IMR-90 (cell line): Measurements from ENCODE around the gene ABCA12. TPM values are rescaled to one million over a fixed set of nuclear protein-coding genes. Genes with fewer than 3 reads are reported as not detected.

Experiments
- ATAC-seq: fragments of 200-7000 bp; cut with Tn5 transposase; 2 replicates; pipeline ENCODE4 v1.9.1; 2020; ENCODE audit warnings: low read depth, mild to moderate bottlenecking, moderate library complexity
- BruUV-seq: library from RNA; stranded (reverse); fragments of 400-500 nt; replicated peaks from 2 replicates; lab custom pipeline; 2021; lab: Mats Ljungman, UMichigan
- CTCF ChIA-PET: fragments of 300-600 bp; formaldehyde crosslinking; extraction: SDS; loops from one replicate; lab custom pipeline; 2021; ENCODE audit warnings: antibody characterized with exemption; lab: Yijun Ruan, JAX
- POLR2A ChIA-PET: fragments of 300-600 bp; sonication (Branson Sonifier 250); formaldehyde crosslinking; loops from one replicate; lab custom pipeline; 2022; ENCODE audit warnings: antibody characterized with exemption; ENCODE audit not compliant: unreplicated experiment; lab: Charles Lee
- DNase-seq: peaks from one replicate; pipeline ENCODE4 v3.0.0; 2013
- H2AFZ ChIP-seq: replicated peaks from 2 replicates; pipeline ENCODE3; 2013; ENCODE audit warnings: low read length, mild to moderate bottlenecking; ENCODE audit not compliant: poor library complexity
- H2AK5ac ChIP-seq: 2 replicates; pipeline ENCODE4 v1.6.1; 2013; ENCODE audit warnings: low read depth, low read length, inconsistent platforms
- H2AK9ac ChIP-seq: replicated peaks from 2 replicates; pipeline ENCODE3; 2013; ENCODE audit warnings: mild to moderate bottlenecking, low read depth, low read length, moderate library complexity; ENCODE audit not compliant: poor library complexity
- H2BK120ac ChIP-seq: 2 replicates; pipeline ENCODE4 v1.6.1; 2013; ENCODE audit warnings: low read depth, low read length, inconsistent platforms
- H2BK15ac ChIP-seq: 3 replicates; pipeline ENCODE4 v1.6.1; 2013; ENCODE audit warnings: low read depth, low read length, inconsistent platforms
- H2BK20ac ChIP-seq: 2 replicates; pipeline ENCODE4 v1.6.1; 2013; ENCODE audit warnings: low read depth, mild to moderate bottlenecking, inconsistent platforms, low read length, moderate library complexity
- H2BK5ac ChIP-seq: 2 replicates; pipeline ENCODE4 v1.6.1; 2013; ENCODE audit warnings: mild to moderate bottlenecking, low read depth, low read length, inconsistent platforms; ENCODE audit not compliant: poor library complexity, severe bottlenecking
- H3K14ac ChIP-seq: replicated peaks from 2 replicates; pipeline ENCODE4 v1.6.1; 2013; ENCODE audit warnings: low read depth, low read length, inconsistent platforms
- H3K18ac ChIP-seq: 2 replicates; pipeline ENCODE4 v1.6.1; 2013; ENCODE audit warnings: low read depth, low read length, control low read depth
- H3K23ac ChIP-seq: 2 replicates; pipeline ENCODE4 v1.6.1; 2013; ENCODE audit warnings: low read depth, low read length, inconsistent platforms
- H3K27ac ChIP-seq: 2 replicates; pipeline ENCODE4 v1.5.1; 2013; ENCODE audit warnings: mild to moderate bottlenecking, control low read depth, low read length; ENCODE audit not compliant: insufficient read depth
- H3K27me3 ChIP-seq: 2 replicates; pipeline ENCODE4 v1.6.1; 2013; ENCODE audit warnings: low read length; ENCODE audit not compliant: control insufficient read depth, insufficient read depth
- H3K36me3 ChIP-seq: 2 replicates; pipeline ENCODE4 v1.6.1; 2013; ENCODE audit warnings: low read length, mixed read lengths; ENCODE audit not compliant: control insufficient read depth, insufficient read depth
- H3K4ac ChIP-seq: 2 replicates; pipeline ENCODE4 v1.6.1; 2013; ENCODE audit warnings: low read depth, low read length, inconsistent platforms
- H3K4me1 ChIP-seq: 2 replicates; pipeline ENCODE4 v1.6.1; 2013; ENCODE audit warnings: low read length, mixed read lengths; ENCODE audit not compliant: control insufficient read depth, insufficient read depth
- H3K4me2 ChIP-seq: 2 replicates; pipeline ENCODE4 v1.6.1; 2013; ENCODE audit warnings: low read depth, mild to moderate bottlenecking, control low read depth, low read length, moderate library complexity
- H3K4me3 ChIP-seq: 2 replicates; pipeline ENCODE4 v1.5.1; 2013; ENCODE audit warnings: low read depth, mild to moderate bottlenecking, control low read depth, low read length, moderate library complexity; ENCODE audit not compliant: insufficient read depth
- H3K56ac ChIP-seq: 2 replicates; pipeline ENCODE4 v1.6.1; 2013; ENCODE audit warnings: low read length, inconsistent platforms; ENCODE audit not compliant: insufficient read depth; ENCODE audit errors: extremely low read depth
- H3K79me1 ChIP-seq, 2 experiments: 2 replicates each; pipeline ENCODE4 v1.6.1; 2013; ENCODE audit warnings: low read length in 2 of 2, inconsistent platforms in 1 of 2, low read depth in 1 of 2
- H3K9ac ChIP-seq: 2 replicates; pipeline ENCODE4 v1.6.1; 2013; ENCODE audit warnings: low read depth, low read length, control low read depth
- H3K9me1 ChIP-seq: 2 replicates; pipeline ENCODE4 v1.6.1; 2013; ENCODE audit warnings: low read length, inconsistent platforms; ENCODE audit not compliant: insufficient read depth
- H3K9me3 ChIP-seq: 2 replicates; pipeline ENCODE4 v1.6.1; 2013; ENCODE audit warnings: low read length; ENCODE audit not compliant: control insufficient read depth, insufficient read depth
- H4K20me1 ChIP-seq: 2 replicates; pipeline ENCODE4 v1.6.1; 2013; ENCODE audit warnings: low read length, inconsistent platforms; ENCODE audit not compliant: insufficient read depth
- H4K5ac ChIP-seq: 2 replicates; pipeline ENCODE4 v1.6.1; 2013; ENCODE audit warnings: mild to moderate bottlenecking, low read depth, low read length, control low read depth
- H4K8ac ChIP-seq, 2 experiments: 2 replicates each; pipeline ENCODE4 v1.6.1; 2013; ENCODE audit warnings: low read depth in 2 of 2, low read length in 2 of 2, control low read depth in 1 of 2, inconsistent platforms in 1 of 2
- H4K91ac ChIP-seq: 2 replicates; pipeline ENCODE4 v1.6.1; 2013; ENCODE audit warnings: low read depth, low read length, inconsistent platforms; ENCODE audit not compliant: insufficient read depth
- CHD1 ChIP-seq: IDR thresholded peaks from 2 replicates; pipeline ENCODE4 v1.6.1; 2012; ENCODE audit warnings: low read depth, low read length, improper control_type of control experiment
- CTCF ChIP-seq: conservative IDR thresholded peaks from 2 replicates; pipeline ENCODE4 v1.5.1; 2012; ENCODE audit warnings: mild to moderate bottlenecking, low read depth, low read length, improper control_type of control experiment
- MAFK ChIP-seq: IDR thresholded peaks from 2 replicates; pipeline ENCODE4 v1.6.1; 2012; ENCODE audit warnings: low read depth, low read length, improper control_type of control experiment
- MXI1 ChIP-seq: IDR thresholded peaks from 2 replicates; pipeline ENCODE4 v1.6.1; 2012; ENCODE audit warnings: low read depth, mild to moderate bottlenecking, low read length, moderate library complexity, borderline replicate concordance
- NFE2L2 ChIP-seq: fragments of 150-350 bp; IDR thresholded peaks from 2 replicates; pipeline ENCODE4 v1.6.1; 2016; ENCODE audit warnings: low read depth, mild to moderate bottlenecking, low read length
- SMC3 ChIP-seq: fragments of 150-350 bp; IDR thresholded peaks from 2 replicates; pipeline ENCODE4 v1.6.1; 2016; ENCODE audit warnings: low read depth, mild to moderate bottlenecking, antibody characterized with exemption, low read length, moderate library complexity
- WGBS, 2 experiments: methylation state at CpG; one replicate each; pipeline versions ENCODE4 v1.1.5 to v1.1.7; 2013; ENCODE audit warnings: missing lambda C conversion rate in 2 of 2; ENCODE audit not compliant: insufficient read length in 1 of 2; ENCODE audit errors: extremely low coverage in 2 of 2; 5-methylcytosine and 5-hydroxymethylcytosine counted together
- dilution Hi-C: fragments of 300-500 bp; cut with HindIII; formaldehyde crosslinking; loops from one replicate; pipeline ENCODE4 v1.14.3; 2018; ENCODE audit warnings: low sequenced_read_pairs; ENCODE audit not compliant: unreplicated experiment
- in situ Hi-C: fragments of 300-500 bp; cut with MboI; formaldehyde crosslinking; loops from 3 replicates; pipeline ENCODE4 v1.14.3; 2019; ENCODE audit warnings: low sequenced_read_pairs, inconsistent platforms, mixed read lengths
- intact Hi-C: fragments of 100-400 bp; cut with micrococcal nuclease; formaldehyde crosslinking; loops from 2 replicates; pipeline ENCODE4 v1.10.0; 2022
- polyA plus RNA-seq, 3 experiments: library from polyadenylated mRNA; depleted of rRNA; stranded (reverse); fragments of >200 nt; gene quantifications; 2 replicates each; pipeline ENCODE4 v1.2.3, GENCODE V29; 2012; ENCODE audit warnings: low replicate concordance in 1 of 3
- total RNA-seq: library from RNA; depleted of rRNA; stranded (reverse); fragments of >200 nt; gene quantifications from 2 replicates; pipeline ENCODE4 v1.2.3, GENCODE V29; 2012
- TF ChIP-seq, protein P1 (sequence below): fragments of 150-350 bp; IDR thresholded peaks from 2 replicates; pipeline ENCODE4 v1.6.1; 2016; ENCODE audit warnings: low read depth, mild to moderate bottlenecking, low read length, moderate library complexity, borderline replicate concordance

The ABCA12 gene
- total and polyA plus RNA-seq, 2 of the 4 experiments (the other 2 are of a cell fraction) = under 0.01 TPM; not detected in 1

- CTCF ChIA-PET = no interaction called here
- no peak overlapping the region for H3K4ac ChIP-seq
- no TSS peak for BruUV-seq
Measured at GRCh38 chr2:214989187-214989586, 149.2 kb downstream of the ABCA12 start.

More at GRCh38 chr2:214989187-214989586, 149.2 kb downstream of the ABCA12 start:
- Histone ChIP-seq H2BK120ac (no peak overlapping the region), H2AK9ac (no peak overlapping the region), H2BK5ac (no peak overlapping the region), H4K8ac (no peak overlapping the region), H3K36me3 (no peaks in the 10 kb centered on the region), H3K9ac (no peak overlapping the region), H3K27me3 (no peaks in the 10 kb centered on the region), H3K27ac (no peak overlapping the region), H4K20me1 (no peaks in the 10 kb centered on the region), H3K9me1 (no peaks in the 10 kb centered on the region), H4K5ac (no peak overlapping the region), H3K4me3 (no peak overlapping the region), H3K18ac (no peak overlapping the region), H2BK20ac (no peak overlapping the region), H2AFZ (no peak overlapping the region), H2BK15ac (no peak overlapping the region), H3K4me2 (no peak overlapping the region), H2AK5ac (no peak overlapping the region), H4K91ac (no peak overlapping the region), H3K14ac (no peak overlapping the region), H3K23ac (no peak overlapping the region), H3K4me1 (no peaks in the 10 kb centered on the region), H3K9me3 (no peaks in the 10 kb centered on the region), H3K56ac (no peak overlapping the region), H3K79me1 (no peaks in the 10 kb centered on the region)
- intact Hi-C loops = no loop called here
- dilution Hi-C loops = no loop called here
- in situ Hi-C loops = no loop called here
- POLR2A ChIA-PET = no interaction called here
- no peak for TF ChIP-seq CTCF
- no peak for TF ChIP-seq CHD1
- no peak for TF ChIP-seq SMC3
- TF ChIP-seq MXI1 = no peak
- TF ChIP-seq, protein P1, sequence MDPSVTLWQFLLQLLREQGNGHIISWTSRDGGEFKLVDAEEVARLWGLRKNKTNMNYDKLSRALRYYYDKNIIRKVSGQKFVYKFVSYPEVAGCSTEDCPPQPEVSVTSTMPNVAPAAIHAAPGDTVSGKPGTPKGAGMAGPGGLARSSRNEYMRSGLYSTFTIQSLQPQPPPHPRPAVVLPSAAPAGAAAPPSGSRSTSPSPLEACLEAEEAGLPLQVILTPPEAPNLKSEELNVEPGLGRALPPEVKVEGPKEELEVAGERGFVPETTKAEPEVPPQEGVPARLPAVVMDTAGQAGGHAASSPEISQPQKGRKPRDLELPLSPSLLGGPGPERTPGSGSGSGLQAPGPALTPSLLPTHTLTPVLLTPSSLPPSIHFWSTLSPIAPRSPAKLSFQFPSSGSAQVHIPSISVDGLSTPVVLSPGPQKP = no peak
- TF ChIP-seq MAFK = no peak
- no peak for TF ChIP-seq NFE2L2
- WGBS, 2 experiments = no CpG with 5 or more reads among the region's 3 CpGs
- ATAC-seq (no peak), DNase-seq (no peak)
